GM18907 (cell line): ENCODE data around the gene PRKAR2B.

Source experiments
- ATAC-seq: cut with Tn5 transposase; IDR thresholded peaks from one replicate; pipeline ENCODE4 v1.9.1; 2021; ENCODE audit warnings: mild to moderate bottlenecking, moderate library complexity; ENCODE audit not compliant: unreplicated experiment

PRKAR2B gene

GRCh38 chr7:107044347-107045194 lies at the start of gene PRKAR2B:
Gene PRKAR2B (plus strand): TSS chr7:107044705. CDS start chr7:107044908, 203 bp downstream.
- ATAC-seq = peak; percentile 82

- ATAC-seq = no peak
These were observed 49.7 kb upstream of the PRKAR2B start for GRCh38 chr7:106994833-106995232.

GRCh38 chr7:106997487-106998271 lies 46.8 kb upstream of the PRKAR2B start:
- no peak for ATAC-seq

GRCh38 chr7:106999023-106999422 lies 45.5 kb upstream of the PRKAR2B start:
- ATAC-seq = no peak

- no peak for ATAC-seq
These were observed 43.0 kb upstream of the PRKAR2B start for GRCh38 chr7:107001490-107001889.

- ATAC-seq = no peak
These were observed 42.4 kb upstream of the PRKAR2B start for GRCh38 chr7:107002126-107002525.

- ATAC-seq = no peak
These were observed 41.9 kb upstream of the PRKAR2B start for GRCh38 chr7:107002529-107002998.

GRCh38 chr7:107007007-107007891 lies 37.3 kb upstream of the PRKAR2B start:
- no peak for ATAC-seq

GRCh38 chr7:107007892-107008287 lies 36.6 kb upstream of the PRKAR2B start:
- ATAC-seq = no peak

GRCh38 chr7:107009846-107010203 lies 34.7 kb upstream of the PRKAR2B start:
- no peak for ATAC-seq

GRCh38 chr7:107012691-107013090 lies 31.8 kb upstream of the PRKAR2B start:
- ATAC-seq = no peak

GRCh38 chr7:107014387-107015023 lies 30.0 kb upstream of the PRKAR2B start:
- no peak for ATAC-seq

- ATAC-seq = no peak
These were observed 28.2 kb upstream of the PRKAR2B start for GRCh38 chr7:107016312-107016711.

GRCh38 chr7:107017965-107018719 lies 26.4 kb upstream of the PRKAR2B start:
- ATAC-seq = no peak

GRCh38 chr7:107020400-107020799 lies 24.1 kb upstream of the PRKAR2B start:
- ATAC-seq = no peak

GRCh38 chr7:107021600-107021999 lies 22.9 kb upstream of the PRKAR2B start:
- ATAC-seq = no peak

GRCh38 chr7:107023522-107024151 lies 20.9 kb upstream of the PRKAR2B start:
- ATAC-seq = no peak

- ATAC-seq = no peak
These were observed 19.6 kb upstream of the PRKAR2B start for GRCh38 chr7:107024906-107025305.

GRCh38 chr7:107025449-107026103 lies 18.9 kb upstream of the PRKAR2B start:
- ATAC-seq = no peak
